BJ (cell line): ENCODE results near the gene FASLG. TPM values are rescaled to one million over a fixed set of nuclear protein-coding genes. Genes with fewer than 3 reads are reported as not detected.

Experiments used
- CTCF ChIA-PET: fragments of 350-600 bp; formaldehyde crosslinking; extraction: SDS; loops from one replicate; lab custom pipeline; 2021; ENCODE audit warnings: antibody characterized with exemption, inconsistent platforms; lab: Yijun Ruan, JAX
- POLR2A ChIA-PET: fragments of 300-600 bp; sonication (Branson Sonifier 250); formaldehyde crosslinking; extraction: SDS; loops from one replicate; lab custom pipeline; 2021; ENCODE audit warnings: antibody characterized with exemption; lab: Charles Lee
- DNase-seq: peaks from one replicate; pipeline ENCODE4 v3.0.0-alpha.2; 2011; ENCODE audit warnings: low read depth
- H3K27me3 ChIP-seq: 2 replicates; pipeline ENCODE4 v1.6.0; 2011; ENCODE audit warnings: low read length; ENCODE audit not compliant: control insufficient read depth, insufficient read depth
- H3K36me3 ChIP-seq: 2 replicates; pipeline ENCODE4 v1.5.1; 2011; ENCODE audit warnings: low read length; ENCODE audit not compliant: control insufficient read depth, insufficient read depth
- H3K4me3 ChIP-seq: 2 replicates; pipeline ENCODE4 v1.5.1; 2011; ENCODE audit warnings: low read depth, mild to moderate bottlenecking, control low read depth, low read length
- CTCF ChIP-seq: IDR thresholded peaks from 2 replicates; pipeline ENCODE4 v1.5.1; 2011; ENCODE audit warnings: low read depth, mild to moderate bottlenecking, control low read depth, inconsistent platforms, low read length, moderate library complexity; ENCODE audit not compliant: insufficient read depth
- polyA plus RNA-seq: library from polyadenylated mRNA; depleted of rRNA; stranded (reverse); fragments of >200 nt; gene quantifications from 2 replicates; pipeline ENCODE4 v1.2.3, GENCODE V29; 2011

Gene FASLG
- polyA plus RNA-seq, 1 experiment = not detected

DNA sequence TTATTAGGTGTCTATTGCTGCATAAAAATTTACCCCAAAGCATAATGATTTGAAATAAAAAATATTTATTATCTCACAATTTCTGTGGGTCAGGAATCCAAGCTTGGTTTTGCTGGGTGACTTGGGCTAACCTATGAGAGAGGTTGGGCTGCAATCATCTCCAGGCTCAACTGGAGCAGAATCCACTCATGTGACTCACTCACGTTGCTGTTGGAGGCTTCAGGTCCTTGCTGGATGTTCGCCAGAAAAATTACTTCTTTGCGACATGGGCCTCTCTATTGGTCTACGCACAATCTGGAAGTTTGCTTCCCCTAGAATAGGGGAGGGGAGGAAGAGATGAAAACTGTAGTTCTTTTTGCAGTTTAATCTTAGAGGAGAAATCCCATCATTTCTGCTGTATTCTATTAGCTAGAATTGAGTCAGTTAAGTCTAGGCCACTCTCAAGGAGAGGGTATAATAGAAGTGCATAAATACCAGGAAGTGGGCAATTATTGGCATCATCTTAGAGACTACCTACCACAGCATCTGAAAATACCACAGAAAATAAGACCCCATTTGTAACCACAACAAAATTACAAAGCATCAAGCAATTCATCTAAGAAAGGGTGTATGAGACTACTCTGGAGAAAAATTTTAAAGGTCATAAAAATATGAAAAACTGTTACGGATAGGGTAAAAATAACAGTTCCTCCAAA is 5.7 kb upstream of the FASLG start:
- H3K4me3 ChIP-seq = no peak overlapping the region
- ChIA-PET POLR2A (interaction anchor here (0.6 kb wide), 1 partner anchor 523 kb away, joined by 4 read pairs; no protein-coding TSS in a partner anchor), CTCF (interaction anchor here (1.5 kb wide), 1 partner anchor 67 kb away, joined by 4 read pairs; no protein-coding TSS in a partner anchor)
- no peak for DNase-seq
- H3K27me3 ChIP-seq = no peaks in the 10 kb centered on the region
- no peak for TF ChIP-seq CTCF
- no peaks in the 10 kb centered on the region for H3K36me3 ChIP-seq

DNA sequence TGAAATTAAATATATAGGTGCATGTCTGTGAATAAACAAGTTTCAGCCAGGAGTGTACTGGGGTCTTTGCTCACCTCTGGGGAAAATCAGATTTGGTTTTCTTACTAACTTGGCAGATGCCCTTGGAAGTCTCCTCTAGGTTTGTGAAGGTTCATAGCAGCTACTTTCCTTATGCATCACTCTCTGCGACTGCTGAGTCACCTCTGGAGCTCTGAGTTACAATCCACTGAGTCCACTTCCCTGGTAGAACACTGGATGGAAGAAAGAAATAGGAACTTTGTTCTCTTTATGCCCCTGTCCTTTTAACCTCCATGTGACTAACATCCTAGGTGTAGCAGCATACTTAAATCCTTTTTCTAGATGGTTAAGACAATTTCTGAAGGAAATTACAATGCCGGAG is 4.4 kb upstream of the FASLG start:
- no peak for DNase-seq
- no peak for TF ChIP-seq CTCF
- CTCF ChIA-PET = interaction anchor here (0.8 kb wide), 1 partner anchor 18 kb away, joined by 4 read pairs; no protein-coding TSS in a partner anchor
- POLR2A ChIA-PET = interaction anchor here (0.5 kb wide), 1 partner anchor 125 kb away, joined by 3 read pairs; no protein-coding TSS in a partner anchor
- Histone ChIP-seq H3K36me3 (no peaks in the 10 kb centered on the region), H3K4me3 (no peak overlapping the region), H3K27me3 (no peaks in the 10 kb centered on the region)

GRCh38 chr1:172656576-172656975 is 2.3 kb upstream of the FASLG start:
- no peaks in the 10 kb centered on the region for H3K27me3 ChIP-seq
- ChIA-PET CTCF (no interaction called here), POLR2A (no interaction called here)
- DNase-seq = no peak
- H3K4me3 ChIP-seq = no peak overlapping the region
- TF ChIP-seq CTCF = no peak
- H3K36me3 ChIP-seq = no peaks in the 10 kb centered on the region

DNA sequence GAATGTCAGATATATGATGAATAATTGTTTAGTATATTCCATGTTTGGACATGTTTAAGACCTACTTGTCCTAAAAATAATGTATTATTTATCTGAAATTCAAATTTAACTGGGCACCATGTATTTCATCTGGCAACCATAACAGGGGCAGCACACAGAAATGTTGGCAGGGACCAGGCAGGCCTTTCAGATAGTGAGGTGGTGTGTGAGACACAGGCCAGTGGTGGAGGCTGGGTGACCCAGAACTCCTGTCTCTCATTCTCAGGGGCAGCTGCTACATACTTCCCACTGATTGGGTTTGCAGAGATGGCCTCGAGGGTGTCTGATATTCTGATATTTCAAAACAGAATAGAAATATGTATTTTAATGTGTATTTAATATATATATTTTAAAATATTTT is 1.3 kb upstream of the FASLG start:
- no peaks in the 10 kb centered on the region for H3K27me3 ChIP-seq
- ChIA-PET POLR2A (no interaction called here), CTCF (no interaction called here)
- no peak overlapping the region for H3K4me3 ChIP-seq
- no peak for TF ChIP-seq CTCF
- DNase-seq = no peak
- H3K36me3 ChIP-seq = no peaks in the 10 kb centered on the region

GRCh38 chr1:172661107-172661506 is 2.2 kb downstream of the FASLG start:
- ChIA-PET CTCF (interaction anchor here (1.0 kb wide), 2 partner anchors 19 to 59 kb away, joined by 3 to 4 read pairs; no protein-coding TSS in a partner anchor), POLR2A (no interaction called here)
- Histone ChIP-seq H3K4me3 (no peak overlapping the region), H3K27me3 (no peaks in the 10 kb centered on the region), H3K36me3 (no peaks in the 10 kb centered on the region)
- no peak for DNase-seq
- no peak for TF ChIP-seq CTCF
